ENCODE data around the gene HBQ1. TPM values are rescaled to one million over a fixed set of nuclear protein-coding genes. Genes with fewer than 3 reads are reported as not detected.

Gene HBQ1
- total and polyA plus RNA-seq, 12 donors = 0.09 TPM; not detected in 11

GRCh38 chr16:180681-181564 lies 664 bp downstream of the HBQ1 start:
- Histone ChIP-seq H3K27me3 (peaks cover 15 to 50% (median 39%) of the 10 kb centered on the region in 7 donors), H3K27ac (no peak overlapping the region), H3K4me1 (peaks cover 12 to 29% (median 17%) of the 10 kb centered on the region in 9 donors), H3K9me3 (no peaks in the 10 kb centered on the region), H3K36me3 (peaks cover 0 to 13% (median 0%) of the 10 kb centered on the region in 9 donors), H3K4me3 (peak overlapping the region in 9 of 10 donors; percentile 22 to 47 (median 38))
- TF ChIP-seq, protein P1, sequence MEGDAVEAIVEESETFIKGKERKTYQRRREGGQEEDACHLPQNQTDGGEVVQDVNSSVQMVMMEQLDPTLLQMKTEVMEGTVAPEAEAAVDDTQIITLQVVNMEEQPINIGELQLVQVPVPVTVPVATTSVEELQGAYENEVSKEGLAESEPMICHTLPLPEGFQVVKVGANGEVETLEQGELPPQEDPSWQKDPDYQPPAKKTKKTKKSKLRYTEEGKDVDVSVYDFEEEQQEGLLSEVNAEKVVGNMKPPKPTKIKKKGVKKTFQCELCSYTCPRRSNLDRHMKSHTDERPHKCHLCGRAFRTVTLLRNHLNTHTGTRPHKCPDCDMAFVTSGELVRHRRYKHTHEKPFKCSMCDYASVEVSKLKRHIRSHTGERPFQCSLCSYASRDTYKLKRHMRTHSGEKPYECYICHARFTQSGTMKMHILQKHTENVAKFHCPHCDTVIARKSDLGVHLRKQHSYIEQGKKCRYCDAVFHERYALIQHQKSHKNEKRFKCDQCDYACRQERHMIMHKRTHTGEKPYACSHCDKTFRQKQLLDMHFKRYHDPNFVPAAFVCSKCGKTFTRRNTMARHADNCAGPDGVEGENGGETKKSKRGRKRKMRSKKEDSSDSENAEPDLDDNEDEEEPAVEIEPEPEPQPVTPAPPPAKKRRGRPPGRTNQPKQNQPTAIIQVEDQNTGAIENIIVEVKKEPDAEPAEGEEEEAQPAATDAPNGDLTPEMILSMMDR (IDR thresholded peaks at IDR 0.05) = no peak
- intact Hi-C loops (cut with DNase I) = loop anchor here in 8 of 10 donors (1.0 to 5.0 kb wide), 4 partner anchors 70 to 74 kb away; no protein-coding TSS in a partner anchor
- DNase-seq (no peak), ATAC-seq (peak; percentile 71 to 83 (median 76))
- WGBS, 2 donors = 0 to 1% methylated on average over 87 to 89 of the region's 89 CpGs

DNA sequence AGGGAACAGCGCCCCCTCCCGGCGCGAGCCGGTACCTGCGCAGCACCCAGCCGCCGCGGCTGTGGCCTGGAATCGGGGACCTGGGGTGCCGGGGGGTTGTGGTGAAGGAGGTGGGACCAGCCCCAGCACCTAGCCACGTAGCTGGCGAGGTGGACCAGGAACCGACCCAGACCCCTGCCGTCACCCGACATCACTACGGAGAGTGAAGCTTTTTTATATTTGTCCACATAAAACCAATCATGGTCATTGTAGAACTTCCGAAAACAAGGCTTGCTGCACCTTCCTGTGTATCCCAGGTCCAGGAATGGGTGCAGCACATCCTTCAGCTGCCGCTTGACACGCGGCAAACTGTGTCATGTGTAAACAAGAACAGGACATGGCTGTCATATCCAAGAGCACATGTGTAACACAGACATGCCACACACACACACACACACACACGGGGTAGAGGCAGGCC lies 1.3 kb downstream of the HBQ1 start:
- DNase-seq (peak; percentile 62 to 78), ATAC-seq (no peak)
- no peak overlapping the region for H3K27ac ChIP-seq
- 9 to 12% methylated on average over 22 of the region's 22 CpGs for WGBS, 2 donors
- H3K9me3 ChIP-seq = no peaks in the 10 kb centered on the region
- H3K4me1 ChIP-seq = peaks cover 12 to 29% (median 17%) of the 10 kb centered on the region in 9 donors
- H3K27me3 ChIP-seq = peaks cover 15 to 48% (median 39%) of the 10 kb centered on the region in 7 donors
- peaks cover 0 to 13% (median 0%) of the 10 kb centered on the region in 9 donors for H3K36me3 ChIP-seq
- intact Hi-C loops (cut with DNase I) = loop anchor here in 8 of 10 donors (1.0 to 5.0 kb wide), 4 partner anchors 71 to 75 kb away; no protein-coding TSS in a partner anchor
- TF ChIP-seq, protein P1 (IDR thresholded peaks at IDR 0.05) = peak; percentile 88 to 97 (median 93)
- peak overlapping the region in 7 of 10 donors; percentile 22 to 47 (median 40) for H3K4me3 ChIP-seq

GRCh38 chr16:183005-183404 lies 2.7 kb downstream of the HBQ1 start:
- Histone ChIP-seq H3K9me3 (no peaks in the 10 kb centered on the region), H3K36me3 (peaks cover 0 to 23% (median 10%) of the 10 kb centered on the region in 9 donors), H3K4me1 (peaks cover 12 to 21% (median 17%) of the 10 kb centered on the region in 9 donors), H3K4me3 (no peak overlapping the region), H3K27me3 (peaks cover 15 to 37% (median 28%) of the 10 kb centered on the region in 7 donors), H3K27ac (no peak overlapping the region)
- peak in 1 of 8 donors; percentile 13 for ATAC-seq
- TF ChIP-seq, protein P1 (IDR thresholded peaks at IDR 0.05) = no peak
- 76 to 81% methylated on average over 7 of the region's 7 CpGs for WGBS, 2 donors
- DNase-seq = no peak
- intact Hi-C loops (cut with DNase I) = loop anchor here in 3 of 10 donors (5.0 kb wide), 1 partner anchor 76 kb away; no protein-coding TSS in a partner anchor

- intact Hi-C loops (cut with DNase I) = no loop called here
- Histone ChIP-seq H3K4me3 (no peak overlapping the region), H3K9me3 (no peaks in the 10 kb centered on the region), H3K27me3 (peaks cover 0 to 15% (median 6%) of the 10 kb centered on the region in 7 donors), H3K4me1 (peaks cover 11 to 16% (median 13%) of the 10 kb centered on the region in 9 donors), H3K27ac (no peak overlapping the region), H3K36me3 (peaks cover 0 to 45% (median 28%) of the 10 kb centered on the region in 9 donors)
- TF ChIP-seq, protein P1 (IDR thresholded peaks at IDR 0.05) = no peak
- 84 to 85% methylated on average over 13 of the region's 13 CpGs for WGBS, 2 donors
- DNase-seq (no peak), ATAC-seq (no peak)
Measured at GRCh38 chr16:185213-185612, 5.0 kb downstream of the HBQ1 start.
